Measurements from ENCODE around the gene KCNJ18.
"Not testable (repeated sequence)": the region's sequence is repeated elsewhere in the genome, so short reads cannot be mapped to it uniquely, and the experiment has no call there.

GRCh38 chr17:21650043-21650442, 42.3 kb upstream of the KCNJ18 start:
- not testable (repeated sequence) for TF ChIP-seq CTCF (IDR thresholded peaks at IDR 0.05; ENCODE audit: poor library complexity); EZH2 (IDR thresholded peaks at IDR 0.05; ENCODE audit: borderline replicate concordance); EZH2phosphoT487 (IDR thresholded peaks at IDR 0.05; ENCODE audit: low read depth, severe bottlenecking, unreplicated experiment)
